GM12878 (cell line): ENCODE data around the gene IFIH1.

Experiments used
- REST ChIP-seq: IDR thresholded peaks from 2 replicates; pipeline ENCODE4 v1.6.1; 2012; ENCODE audit warnings: mild to moderate bottlenecking, low read depth, low read length
- SIX5 ChIP-seq: IDR thresholded peaks from 2 replicates; pipeline ENCODE4 v1.6.1; 2011; ENCODE audit warnings: mild to moderate bottlenecking, low read depth, low read length, moderate library complexity; ENCODE audit not compliant: severe bottlenecking
- TCF12 ChIP-seq: IDR thresholded peaks from 2 replicates; pipeline ENCODE4 v1.6.1; 2011; ENCODE audit warnings: low read depth, mild to moderate bottlenecking, low read length
- YY1 ChIP-seq: IDR thresholded peaks from 2 replicates; pipeline ENCODE4 v1.6.1; 2011; ENCODE audit warnings: low read depth, mild to moderate bottlenecking, low read length
- TF ChIP-seq, protein P1 (sequence below): fragments of 450-650 bp; IDR thresholded peaks from 2 replicates; pipeline ENCODE4 v1.6.1; 2017; ENCODE audit warnings: mild to moderate bottlenecking, moderate library complexity
- TF ChIP-seq, protein P2 (sequence below): IDR thresholded peaks from 2 replicates; pipeline ENCODE4 v1.6.1; 2011; ENCODE audit warnings: low read depth, mild to moderate bottlenecking, low read length, moderate library complexity, borderline replicate concordance; ENCODE audit errors: extremely low read depth
- TF ChIP-seq, protein P3 (sequence below): IDR thresholded peaks from 2 replicates; pipeline ENCODE4 v1.6.1; 2011; ENCODE audit warnings: borderline replicate concordance, low read depth, mild to moderate bottlenecking, moderate library complexity, low read length; ENCODE audit not compliant: insufficient read depth, poor library complexity, severe bottlenecking

GRCh38 chr2:162328424-162329157 is 10.1 kb upstream of the IFIH1 start:
- TF ChIP-seq TCF12 (no peak), YY1 (no peak), REST (no peak), SIX5 (no peak)
- TF ChIP-seq, protein P1, sequence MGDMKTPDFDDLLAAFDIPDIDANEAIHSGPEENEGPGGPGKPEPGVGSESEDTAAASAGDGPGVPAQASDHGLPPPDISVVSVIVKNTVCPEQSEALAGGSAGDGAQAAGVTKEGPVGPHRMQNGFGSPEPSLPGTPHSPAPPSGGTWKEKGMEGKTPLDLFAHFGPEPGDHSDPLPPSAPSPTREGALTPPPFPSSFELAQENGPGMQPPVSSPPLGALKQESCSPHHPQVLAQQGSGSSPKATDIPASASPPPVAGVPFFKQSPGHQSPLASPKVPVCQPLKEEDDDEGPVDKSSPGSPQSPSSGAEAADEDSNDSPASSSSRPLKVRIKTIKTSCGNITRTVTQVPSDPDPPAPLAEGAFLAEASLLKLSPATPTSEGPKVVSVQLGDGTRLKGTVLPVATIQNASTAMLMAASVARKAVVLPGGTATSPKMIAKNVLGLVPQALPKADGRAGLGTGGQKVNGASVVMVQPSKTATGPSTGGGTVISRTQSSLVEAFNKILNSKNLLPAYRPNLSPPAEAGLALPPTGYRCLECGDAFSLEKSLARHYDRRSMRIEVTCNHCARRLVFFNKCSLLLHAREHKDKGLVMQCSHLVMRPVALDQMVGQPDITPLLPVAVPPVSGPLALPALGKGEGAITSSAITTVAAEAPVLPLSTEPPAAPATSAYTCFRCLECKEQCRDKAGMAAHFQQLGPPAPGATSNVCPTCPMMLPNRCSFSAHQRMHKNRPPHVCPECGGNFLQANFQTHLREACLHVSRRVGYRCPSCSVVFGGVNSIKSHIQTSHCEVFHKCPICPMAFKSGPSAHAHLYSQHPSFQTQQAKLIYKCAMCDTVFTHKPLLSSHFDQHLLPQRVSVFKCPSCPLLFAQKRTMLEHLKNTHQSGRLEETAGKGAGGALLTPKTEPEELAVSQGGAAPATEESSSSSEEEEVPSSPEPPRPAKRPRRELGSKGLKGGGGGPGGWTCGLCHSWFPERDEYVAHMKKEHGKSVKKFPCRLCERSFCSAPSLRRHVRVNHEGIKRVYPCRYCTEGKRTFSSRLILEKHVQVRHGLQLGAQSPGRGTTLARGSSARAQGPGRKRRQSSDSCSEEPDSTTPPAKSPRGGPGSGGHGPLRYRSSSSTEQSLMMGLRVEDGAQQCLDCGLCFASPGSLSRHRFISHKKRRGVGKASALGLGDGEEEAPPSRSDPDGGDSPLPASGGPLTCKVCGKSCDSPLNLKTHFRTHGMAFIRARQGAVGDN, result no peak
- TF ChIP-seq, protein P2, sequence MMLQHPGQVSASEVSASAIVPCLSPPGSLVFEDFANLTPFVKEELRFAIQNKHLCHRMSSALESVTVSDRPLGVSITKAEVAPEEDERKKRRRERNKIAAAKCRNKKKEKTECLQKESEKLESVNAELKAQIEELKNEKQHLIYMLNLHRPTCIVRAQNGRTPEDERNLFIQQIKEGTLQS, result no peak
- TF ChIP-seq, protein P3, sequence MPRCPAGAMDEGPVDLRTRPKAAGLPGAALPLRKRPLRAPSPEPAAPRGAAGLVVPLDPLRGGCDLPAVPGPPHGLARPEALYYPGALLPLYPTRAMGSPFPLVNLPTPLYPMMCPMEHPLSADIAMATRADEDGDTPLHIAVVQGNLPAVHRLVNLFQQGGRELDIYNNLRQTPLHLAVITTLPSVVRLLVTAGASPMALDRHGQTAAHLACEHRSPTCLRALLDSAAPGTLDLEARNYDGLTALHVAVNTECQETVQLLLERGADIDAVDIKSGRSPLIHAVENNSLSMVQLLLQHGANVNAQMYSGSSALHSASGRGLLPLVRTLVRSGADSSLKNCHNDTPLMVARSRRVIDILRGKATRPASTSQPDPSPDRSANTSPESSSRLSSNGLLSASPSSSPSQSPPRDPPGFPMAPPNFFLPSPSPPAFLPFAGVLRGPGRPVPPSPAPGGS, result no peak
